HUES6 (cell line): ENCODE results near the gene MDFI.

Experiments
- H3K27ac ChIP-seq: 2 replicates; pipeline ENCODE4 v1.7.0; 2013; ENCODE audit warnings: low read depth, mild to moderate bottlenecking, low read length, inconsistent platforms
- H3K27me3 ChIP-seq: 2 replicates; pipeline ENCODE4 v1.6.1; 2013; ENCODE audit warnings: low read length; ENCODE audit not compliant: control insufficient read depth, insufficient read depth
- H3K36me3 ChIP-seq: 2 replicates; pipeline ENCODE4 v1.6.1; 2013; ENCODE audit warnings: low read length; ENCODE audit not compliant: control insufficient read depth, insufficient read depth
- H3K4me1 ChIP-seq: 2 replicates; pipeline ENCODE4 v1.6.1; 2013; ENCODE audit warnings: low read length; ENCODE audit not compliant: control insufficient read depth, insufficient read depth
- H3K4me3 ChIP-seq: 2 replicates; pipeline ENCODE4 v1.5.1; 2013; ENCODE audit warnings: low read depth, low read length
- H3K9ac ChIP-seq: one replicate; pipeline ENCODE4 v1.6.1; 2013; ENCODE audit warnings: mild to moderate bottlenecking, low read length
- H3K9me3 ChIP-seq: 2 replicates; pipeline ENCODE4 v1.6.1; 2013; ENCODE audit warnings: low read depth, low read length; ENCODE audit not compliant: control insufficient read depth, insufficient read depth

The MDFI gene

DNA sequence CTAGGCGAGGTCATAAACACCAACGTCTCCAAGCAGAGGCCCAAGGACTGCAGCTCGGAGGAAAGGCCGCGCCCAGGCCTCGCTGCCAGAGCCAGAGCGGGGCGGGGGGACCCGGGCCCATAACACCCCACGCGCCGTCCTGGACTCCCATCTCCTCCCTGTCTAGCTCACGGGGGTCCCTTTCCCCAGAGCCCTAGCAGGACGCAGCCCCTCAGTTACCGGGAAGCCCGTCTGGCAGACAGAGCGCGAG is 44.9 kb downstream of the MDFI start:
- Histone ChIP-seq H3K4me1 (peaks cover 38% of the 10 kb centered on the region), H3K36me3 (no peaks in the 10 kb centered on the region), H3K27ac (no peak overlapping the region), H3K27me3 (peaks cover 7% of the 10 kb centered on the region; the same call in 1 of the 2 replicates), H3K4me3 (peak overlapping the region; percentile 28), H3K9ac (no peak overlapping the region), H3K9me3 (no peaks in the 10 kb centered on the region)

DNA sequence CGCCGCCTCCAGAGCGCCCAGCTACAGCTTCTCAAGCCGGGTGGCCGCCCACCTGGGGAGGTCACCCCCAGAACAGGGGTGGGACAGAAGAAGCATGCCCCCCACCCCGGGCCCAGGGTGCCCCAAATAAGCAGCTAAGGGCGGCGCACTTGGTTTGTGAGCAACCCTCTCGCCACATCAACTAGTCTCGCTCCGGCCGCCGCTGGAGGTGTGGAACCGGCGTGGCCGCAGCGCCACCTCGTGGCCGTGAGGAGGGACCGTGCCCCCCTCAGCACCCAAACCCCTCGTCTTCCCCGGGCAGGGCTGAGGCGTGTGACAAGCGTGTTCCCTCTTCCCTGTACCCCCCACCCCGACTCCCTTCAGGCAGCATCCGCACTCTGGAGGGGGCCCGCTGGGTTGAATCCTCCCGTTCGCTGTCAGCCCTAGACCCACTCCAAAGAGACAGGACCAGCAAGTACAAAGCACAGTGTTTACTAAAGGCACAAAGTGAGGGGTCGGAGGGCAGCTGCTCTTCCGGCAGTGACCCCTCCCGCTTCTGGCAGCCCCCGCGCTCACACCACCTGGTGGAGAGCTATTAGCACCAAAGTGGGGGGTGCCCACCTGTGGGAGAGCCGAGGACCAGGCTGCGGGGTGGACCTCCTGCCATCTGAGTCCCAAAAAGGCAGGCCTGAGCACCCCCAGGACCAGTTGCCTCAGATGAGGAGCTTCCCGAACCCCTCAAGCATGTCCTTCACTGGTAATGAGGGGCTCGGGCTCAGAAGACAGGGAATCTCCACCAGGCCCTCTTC is 45.4 kb downstream of the MDFI start:
- Histone ChIP-seq H3K36me3 (no peaks in the 10 kb centered on the region), H3K9me3 (no peaks in the 10 kb centered on the region), H3K27me3 (peaks cover 7% of the 10 kb centered on the region; the same call in 1 of the 2 replicates), H3K27ac (no peak overlapping the region), H3K4me3 (peak overlapping the region; percentile 28), H3K9ac (no peak overlapping the region), H3K4me1 (peaks cover 43% of the 10 kb centered on the region)

DNA sequence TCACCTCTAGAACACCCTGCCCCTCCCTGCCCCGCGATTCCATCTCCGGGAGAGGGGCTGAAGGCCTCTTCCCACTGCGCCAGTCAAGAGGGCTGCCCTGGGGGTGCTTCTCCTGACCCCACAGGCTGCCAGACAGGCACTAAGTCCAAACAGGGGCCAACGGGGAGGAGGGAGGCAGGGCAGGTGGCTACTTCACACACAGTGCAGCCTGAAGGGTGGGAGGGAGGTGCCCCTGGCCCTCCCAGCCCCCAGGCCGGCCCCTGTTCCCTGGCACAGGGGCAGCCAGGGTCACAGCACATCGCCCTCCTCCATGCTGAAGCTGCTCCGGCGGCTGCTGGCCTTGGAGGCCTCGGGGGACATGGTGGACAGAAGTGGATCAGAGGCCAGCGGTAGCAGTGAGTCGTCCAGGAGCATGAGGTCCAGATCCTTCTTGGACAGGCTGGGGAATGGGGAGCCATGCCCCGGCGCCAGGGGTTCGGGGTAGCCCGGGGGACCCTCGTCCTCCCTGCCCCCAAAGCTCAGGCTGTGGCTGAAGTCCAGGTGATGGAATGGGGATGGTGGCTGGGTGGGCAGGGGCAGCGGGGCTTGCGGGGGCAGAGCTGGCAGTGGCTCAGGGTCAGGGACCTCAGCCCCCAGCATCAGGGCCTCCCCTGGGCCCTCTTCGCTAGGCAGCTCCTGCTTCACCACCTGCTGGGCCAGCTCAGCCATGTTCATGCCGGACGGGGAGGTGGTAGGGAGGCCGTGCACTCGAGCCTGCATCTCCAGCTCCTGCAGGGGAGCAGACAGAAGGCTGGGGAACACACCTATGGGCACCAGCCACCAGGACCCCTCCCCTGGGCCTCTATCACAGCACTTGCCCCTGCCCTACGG is 46.3 kb downstream of the MDFI start:
- Histone ChIP-seq H3K9ac (no peak overlapping the region), H3K4me1 (peaks cover 45% of the 10 kb centered on the region), H3K9me3 (no peaks in the 10 kb centered on the region), H3K27me3 (peaks cover 7% of the 10 kb centered on the region; the same call in 1 of the 2 replicates), H3K4me3 (no peak overlapping the region), H3K36me3 (no peaks in the 10 kb centered on the region), H3K27ac (no peak overlapping the region)

DNA sequence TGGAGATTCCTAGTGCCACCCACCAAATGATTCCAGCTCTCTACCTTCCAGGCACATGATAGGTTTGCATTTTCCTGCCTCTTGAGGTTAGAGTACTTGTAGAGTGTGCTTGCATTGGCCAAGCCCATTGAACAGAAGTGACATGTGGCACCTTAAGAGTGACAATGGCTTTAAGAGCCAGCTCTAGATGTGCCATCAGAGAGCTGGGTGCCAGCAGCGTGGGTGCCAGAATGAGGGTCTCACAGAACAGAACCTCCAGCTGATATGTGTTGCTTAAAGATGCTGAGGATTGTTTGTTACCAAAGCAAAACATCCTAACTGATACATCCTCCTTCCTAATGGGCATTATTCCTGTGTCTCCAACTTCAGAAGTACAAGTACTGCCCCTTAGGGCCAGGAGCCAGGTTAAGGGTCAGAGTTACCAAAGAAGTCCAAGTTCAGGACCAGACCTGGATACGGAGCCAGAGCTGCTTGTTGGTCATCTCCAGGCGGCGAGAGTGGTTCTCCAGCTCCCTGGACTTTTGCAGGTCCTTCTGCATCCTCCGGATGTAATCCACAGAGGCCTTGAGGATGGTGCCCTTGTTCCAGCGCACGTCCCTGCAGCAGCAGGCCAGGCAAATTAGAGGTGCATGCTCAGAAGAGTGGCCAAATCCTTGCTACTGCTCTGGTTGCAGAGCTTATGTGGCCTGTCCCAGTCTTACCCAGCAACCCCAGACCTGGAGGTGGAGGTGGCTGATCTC is 47.5 kb downstream of the MDFI start:
- Histone ChIP-seq H3K27me3 (peaks cover 7% of the 10 kb centered on the region; the same call in 1 of the 2 replicates), H3K4me3 (no peak overlapping the region), H3K4me1 (peaks cover 38% of the 10 kb centered on the region), H3K9ac (no peak overlapping the region), H3K9me3 (no peaks in the 10 kb centered on the region), H3K36me3 (no peaks in the 10 kb centered on the region), H3K27ac (no peak overlapping the region)

- H3K9me3 ChIP-seq = no peaks in the 10 kb centered on the region
- no peak overlapping the region for H3K27ac ChIP-seq
- peaks cover 33% of the 10 kb centered on the region for H3K4me1 ChIP-seq
- no peak overlapping the region for H3K9ac ChIP-seq
- no peaks in the 10 kb centered on the region for H3K36me3 ChIP-seq
- no peak overlapping the region for H3K4me3 ChIP-seq
- H3K27me3 ChIP-seq = peaks cover 7% of the 10 kb centered on the region; the same call in 1 of the 2 replicates
Observed at GRCh38 chr6:41687501-41688175, 49.4 kb downstream of the MDFI start.

- peaks cover 26% of the 10 kb centered on the region for H3K4me1 ChIP-seq
- no peak overlapping the region for H3K9ac ChIP-seq
- H3K36me3 ChIP-seq = no peaks in the 10 kb centered on the region
- H3K27me3 ChIP-seq = peaks cover 7% of the 10 kb centered on the region; the same call in 1 of the 2 replicates
- no peaks in the 10 kb centered on the region for H3K9me3 ChIP-seq
- no peak overlapping the region for H3K4me3 ChIP-seq
- no peak overlapping the region for H3K27ac ChIP-seq
Observed at GRCh38 chr6:41688256-41688965, 50.1 kb downstream of the MDFI start.

GRCh38 chr6:41689171-41690008 is 51.1 kb downstream of the MDFI start:
- no peak overlapping the region for H3K27ac ChIP-seq
- no peaks in the 10 kb centered on the region for H3K9me3 ChIP-seq
- H3K9ac ChIP-seq = no peak overlapping the region
- no peaks in the 10 kb centered on the region for H3K36me3 ChIP-seq
- peaks cover 7% of the 10 kb centered on the region; the same call in 1 of the 2 replicates for H3K27me3 ChIP-seq
- H3K4me1 ChIP-seq = peaks cover 20% of the 10 kb centered on the region
- no peak overlapping the region for H3K4me3 ChIP-seq

DNA sequence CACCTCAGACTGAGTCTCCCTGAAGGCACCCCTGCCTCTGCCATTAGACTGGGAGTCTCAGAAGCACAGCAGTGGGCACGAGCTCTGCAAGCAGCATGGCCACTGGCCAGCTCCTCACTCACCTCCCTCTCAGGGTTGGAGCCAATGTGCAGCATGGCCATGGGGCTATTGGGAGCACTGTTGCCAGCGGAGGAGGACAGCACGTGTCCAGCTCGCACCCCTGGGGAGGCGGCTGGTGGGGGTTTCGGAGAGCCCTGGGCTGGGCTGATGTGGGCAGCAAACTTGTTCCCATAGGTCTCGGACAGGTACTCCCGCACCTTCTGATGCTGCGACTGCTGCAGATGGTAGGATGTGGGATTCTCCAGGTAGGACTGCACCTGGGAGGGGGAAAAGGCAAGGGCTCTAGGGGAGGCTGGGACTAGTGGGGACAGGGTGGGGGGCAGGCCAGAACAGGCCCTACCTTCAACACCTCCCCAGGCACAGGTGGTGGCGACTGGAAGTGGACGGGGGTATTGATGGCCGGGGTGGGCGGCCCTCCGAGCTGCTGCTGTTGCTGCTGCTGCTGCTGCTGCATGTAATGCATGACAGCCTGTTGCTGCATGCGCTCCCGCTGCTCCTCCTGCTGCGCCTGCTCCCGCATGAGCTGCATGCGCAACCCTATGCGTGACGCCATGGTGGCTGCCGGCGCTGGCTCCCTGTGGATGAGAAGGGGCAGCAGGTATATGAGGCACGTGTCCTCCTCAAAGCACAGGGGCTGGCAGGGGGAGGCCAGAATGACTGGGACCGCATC is 52.5 kb downstream of the MDFI start:
- Histone ChIP-seq H3K4me1 (peaks cover 20% of the 10 kb centered on the region), H3K27me3 (0 out of 2 replicates have a peak, but pooled peaks cover 2% of the 10 kb centered on the region), H3K9ac (no peak overlapping the region), H3K9me3 (no peaks in the 10 kb centered on the region), H3K36me3 (no peaks in the 10 kb centered on the region), H3K4me3 (no peak overlapping the region), H3K27ac (no peak overlapping the region)

GRCh38 chr6:41691426-41692079 is 53.3 kb downstream of the MDFI start:
- Histone ChIP-seq H3K36me3 (no peaks in the 10 kb centered on the region), H3K9ac (no peak overlapping the region), H3K27me3 (no peaks in the 10 kb centered on the region), H3K9me3 (no peaks in the 10 kb centered on the region), H3K27ac (no peak overlapping the region), H3K4me3 (no peak overlapping the region), H3K4me1 (peaks cover 20% of the 10 kb centered on the region)
